ENCODE results near the gene SLC26A6.

- no peak for TF ChIP-seq ZNF317 (CRISPR knock-in tag; IDR thresholded peaks at IDR 0.05; ENCODE audit: borderline replicate concordance, low read depth)
- TF ChIP-seq, protein P1, sequence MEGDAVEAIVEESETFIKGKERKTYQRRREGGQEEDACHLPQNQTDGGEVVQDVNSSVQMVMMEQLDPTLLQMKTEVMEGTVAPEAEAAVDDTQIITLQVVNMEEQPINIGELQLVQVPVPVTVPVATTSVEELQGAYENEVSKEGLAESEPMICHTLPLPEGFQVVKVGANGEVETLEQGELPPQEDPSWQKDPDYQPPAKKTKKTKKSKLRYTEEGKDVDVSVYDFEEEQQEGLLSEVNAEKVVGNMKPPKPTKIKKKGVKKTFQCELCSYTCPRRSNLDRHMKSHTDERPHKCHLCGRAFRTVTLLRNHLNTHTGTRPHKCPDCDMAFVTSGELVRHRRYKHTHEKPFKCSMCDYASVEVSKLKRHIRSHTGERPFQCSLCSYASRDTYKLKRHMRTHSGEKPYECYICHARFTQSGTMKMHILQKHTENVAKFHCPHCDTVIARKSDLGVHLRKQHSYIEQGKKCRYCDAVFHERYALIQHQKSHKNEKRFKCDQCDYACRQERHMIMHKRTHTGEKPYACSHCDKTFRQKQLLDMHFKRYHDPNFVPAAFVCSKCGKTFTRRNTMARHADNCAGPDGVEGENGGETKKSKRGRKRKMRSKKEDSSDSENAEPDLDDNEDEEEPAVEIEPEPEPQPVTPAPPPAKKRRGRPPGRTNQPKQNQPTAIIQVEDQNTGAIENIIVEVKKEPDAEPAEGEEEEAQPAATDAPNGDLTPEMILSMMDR (IDR thresholded peaks at IDR 0.05) = no peak
- no peak for TF ChIP-seq JUN (CRISPR knock-in tag; IDR thresholded peaks at IDR 0.05)
- no peak for TF ChIP-seq ATF3 (CRISPR knock-in tag; conservative IDR thresholded peaks at IDR 0.05)
- no peak for TF ChIP-seq ZNF121 (CRISPR knock-in tag; IDR thresholded peaks at IDR 0.05)
- TF ChIP-seq, protein P2, sequence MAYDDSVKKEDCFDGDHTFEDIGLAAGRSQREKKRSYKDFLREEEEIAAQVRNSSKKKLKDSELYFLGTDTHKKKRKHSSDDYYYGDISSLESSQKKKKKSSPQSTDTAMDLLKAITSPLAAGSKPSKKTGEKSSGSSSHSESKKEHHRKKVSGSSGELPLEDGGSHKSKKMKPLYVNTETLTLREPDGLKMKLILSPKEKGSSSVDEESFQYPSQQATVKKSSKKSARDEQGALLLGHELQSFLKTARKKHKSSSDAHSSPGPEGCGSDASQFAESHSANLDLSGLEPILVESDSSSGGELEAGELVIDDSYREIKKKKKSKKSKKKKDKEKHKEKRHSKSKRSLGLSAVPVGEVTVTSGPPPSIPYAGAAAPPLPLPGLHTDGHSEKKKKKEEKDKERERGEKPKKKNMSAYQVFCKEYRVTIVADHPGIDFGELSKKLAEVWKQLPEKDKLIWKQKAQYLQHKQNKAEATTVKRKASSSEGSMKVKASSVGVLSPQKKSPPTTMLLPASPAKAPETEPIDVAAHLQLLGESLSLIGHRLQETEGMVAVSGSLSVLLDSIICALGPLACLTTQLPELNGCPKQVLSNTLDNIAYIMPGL (CRISPR knock-in tag; IDR thresholded peaks at IDR 0.05) = no peak
- TF ChIP-seq CREB1 (CRISPR knock-in tag; IDR thresholded peaks at IDR 0.05) = no peak
- TF ChIP-seq, protein P3, sequence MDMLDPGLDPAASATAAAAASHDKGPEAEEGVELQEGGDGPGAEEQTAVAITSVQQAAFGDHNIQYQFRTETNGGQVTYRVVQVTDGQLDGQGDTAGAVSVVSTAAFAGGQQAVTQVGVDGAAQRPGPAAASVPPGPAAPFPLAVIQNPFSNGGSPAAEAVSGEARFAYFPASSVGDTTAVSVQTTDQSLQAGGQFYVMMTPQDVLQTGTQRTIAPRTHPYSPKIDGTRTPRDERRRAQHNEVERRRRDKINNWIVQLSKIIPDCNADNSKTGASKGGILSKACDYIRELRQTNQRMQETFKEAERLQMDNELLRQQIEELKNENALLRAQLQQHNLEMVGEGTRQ (CRISPR knock-in tag; IDR thresholded peaks at IDR 0.05) = no peak
- TF ChIP-seq ZNF416 (CRISPR knock-in tag; IDR thresholded peaks at IDR 0.05) = no peak
- no peak for TF ChIP-seq CREM (CRISPR knock-in tag; IDR thresholded peaks at IDR 0.05)
- no peak for TF ChIP-seq ZNF138 (CRISPR knock-in tag; conservative IDR thresholded peaks at IDR 0.05)
- TF ChIP-seq TP53 (CRISPR knock-in tag; IDR thresholded peaks at IDR 0.05) = no peak
- TF ChIP-seq SP1 (CRISPR knock-in tag; conservative IDR thresholded peaks at IDR 0.05) = no peak
Observed at GRCh38 chr3:48612309-48612708, 23.0 kb downstream of the SLC26A6 start.

All from WTC11 (cell line).